GM21367 (cell line): ENCODE results near the gene STARD8.

Experiments used
- ATAC-seq: cut with Tn5 transposase; IDR thresholded peaks from one replicate; pipeline ENCODE4 v1.9.1; 2021; ENCODE audit not compliant: unreplicated experiment

Gene STARD8

GRCh38 chrX:68746988-68747387 is 99.5 kb downstream of the STARD8 start:
- ATAC-seq, result no peak

GRCh38 chrX:68748030-68748429 is 100.6 kb downstream of the STARD8 start:
- no peak for ATAC-seq

GRCh38 chrX:68749426-68749825 is 102.0 kb downstream of the STARD8 start:
- no peak for ATAC-seq

GRCh38 chrX:68750316-68750715 is 102.8 kb downstream of the STARD8 start:
- ATAC-seq, result no peak

- no peak for ATAC-seq
These were observed 103.9 kb downstream of the STARD8 start for GRCh38 chrX:68751372-68751771.

GRCh38 chrX:68753218-68753617 is 105.8 kb downstream of the STARD8 start:
- ATAC-seq, result no peak

GRCh38 chrX:68754406-68754805 is 106.9 kb downstream of the STARD8 start:
- ATAC-seq, result no peak

- ATAC-seq, result no peak
These were observed 108.2 kb downstream of the STARD8 start for GRCh38 chrX:68755616-68756125.

- ATAC-seq, result no peak
These were observed 109.9 kb downstream of the STARD8 start for GRCh38 chrX:68757331-68757730.

- no peak for ATAC-seq
These were observed 110.3 kb downstream of the STARD8 start for GRCh38 chrX:68757731-68758130.

GRCh38 chrX:68758671-68759070 is 111.2 kb downstream of the STARD8 start:
- no peak for ATAC-seq

- no peak for ATAC-seq
These were observed 113.6 kb downstream of the STARD8 start for GRCh38 chrX:68761086-68761485.

- no peak for ATAC-seq
These were observed 115.3 kb downstream of the STARD8 start for GRCh38 chrX:68762766-68763165.

- ATAC-seq, result no peak
These were observed 116.0 kb downstream of the STARD8 start for GRCh38 chrX:68763481-68763880.
